Progenitor cell of endocrine pancreas (in vitro differentiated cells): ENCODE results near the gene MGAT1. TPM values are rescaled to one million over a fixed set of nuclear protein-coding genes. Genes with fewer than 3 reads are reported as not detected.

Experiments
- DNase-seq: peaks from one replicate; pipeline ENCODE4 v3.0.0; 2021; ENCODE audit warnings: low spot score; ENCODE audit not compliant: unreplicated experiment
- H3K27ac Mint-ChIP-seq: 2 replicates; pipeline ENCODE4 v1.8.0; 2021; ENCODE audit warnings: mild to moderate bottlenecking, moderate library complexity, mixed read lengths
- H3K27me3 Mint-ChIP-seq: 2 replicates; pipeline ENCODE4 v1.8.0; 2021; ENCODE audit warnings: mixed read lengths
- H3K36me3 Mint-ChIP-seq: 2 replicates; pipeline ENCODE4 v1.8.0; 2022; ENCODE audit warnings: mixed read lengths; ENCODE audit not compliant: insufficient read depth
- H3K4me1 Mint-ChIP-seq: 2 replicates; pipeline ENCODE4 v1.8.0; 2021; ENCODE audit warnings: low read depth, mixed read lengths
- H3K4me3 Mint-ChIP-seq: 2 replicates; pipeline ENCODE4 v1.8.0; 2021; ENCODE audit warnings: low read depth, mild to moderate bottlenecking, moderate library complexity, mixed read lengths
- H3K9me3 Mint-ChIP-seq: 2 replicates; pipeline ENCODE4 v1.8.0; 2021; ENCODE audit warnings: low read depth, mixed read lengths
- CTCF ChIP-seq: fragments of 200-600 bp; sonication (generic); IDR thresholded peaks from one replicate; pipeline ENCODE4 v1.5.0; 2021; ENCODE audit warnings: antibody characterized with exemption, mild to moderate bottlenecking; ENCODE audit not compliant: unreplicated experiment
- total RNA-seq: library from RNA; stranded (reverse); gene quantifications from 2 replicates; pipeline ENCODE4 v1.2.1, GENCODE V29; 2021

The MGAT1 gene
- total RNA-seq, 1 donor from 2014 or later = 66.9 TPM

- no peak for DNase-seq
- Mint-ChIP-seq H3K4me1 (peaks cover 15% of the 10 kb centered on the region), H3K4me3 (no peak overlapping the region)
These were observed 15.8 kb downstream of the MGAT1 start for GRCh38 chr5:180786531-180787398.

DNA sequence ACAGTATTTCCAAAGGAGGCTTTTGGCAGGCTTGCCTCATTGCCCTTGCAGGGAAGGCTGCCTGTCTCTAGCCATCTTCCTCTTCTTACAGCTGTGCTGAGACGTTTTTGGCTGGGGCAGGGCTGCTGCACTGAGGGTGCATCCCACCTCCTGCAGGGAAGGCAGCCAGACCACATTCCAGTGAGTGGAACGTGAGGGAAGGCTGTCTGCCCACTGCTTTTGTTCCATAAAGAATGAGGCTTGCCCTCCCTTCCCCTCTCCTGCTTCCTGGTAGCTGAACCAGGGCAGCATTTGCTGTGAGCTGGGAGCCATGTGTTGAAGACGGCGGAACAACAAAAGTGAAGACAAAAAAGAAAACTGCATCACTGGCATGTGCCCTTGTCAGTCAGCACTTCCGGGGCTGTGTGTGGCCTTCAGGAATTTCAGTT, 16.8 kb downstream of the MGAT1 start:
- H3K9me3 Mint-ChIP-seq = peaks cover 3% of the 10 kb centered on the region
- peaks cover 2% of the 10 kb centered on the region for H3K36me3 Mint-ChIP-seq
- no peak overlapping the region for H3K4me3 Mint-ChIP-seq
- H3K27me3 Mint-ChIP-seq = peaks cover 4% of the 10 kb centered on the region
- H3K27ac Mint-ChIP-seq = peak overlapping the region; percentile 81
- peaks cover 15% of the 10 kb centered on the region for H3K4me1 Mint-ChIP-seq
- no peak for TF ChIP-seq CTCF
- no peak for DNase-seq

More at GRCh38 chr5:180786531-180787398, 15.8 kb downstream of the MGAT1 start:
- Mint-ChIP-seq H3K36me3 (peaks cover 4% of the 10 kb centered on the region), H3K9me3 (peaks cover 3% of the 10 kb centered on the region), H3K27me3 (peaks cover 4% of the 10 kb centered on the region), H3K27ac (peak overlapping the region; percentile 81)
- no peak for TF ChIP-seq CTCF

- H3K4me3 Mint-ChIP-seq = no peak overlapping the region
- peaks cover under 1% of the 10 kb centered on the region for H3K36me3 Mint-ChIP-seq
- TF ChIP-seq CTCF = no peak
- peaks cover 15% of the 10 kb centered on the region for H3K4me1 Mint-ChIP-seq
- peak overlapping the region; percentile 81 for H3K27ac Mint-ChIP-seq
- H3K9me3 Mint-ChIP-seq = peaks cover 3% of the 10 kb centered on the region
- H3K27me3 Mint-ChIP-seq = peaks cover 4% of the 10 kb centered on the region
- no peak for DNase-seq
These were observed 17.4 kb downstream of the MGAT1 start for GRCh38 chr5:180785121-180785781.

GRCh38 chr5:180784497-180785097, 18.0 kb downstream of the MGAT1 start:
- no peak for DNase-seq
- no peak overlapping the region for H3K27ac Mint-ChIP-seq
- H3K9me3 Mint-ChIP-seq = peaks cover 3% of the 10 kb centered on the region
- TF ChIP-seq CTCF = peak; percentile 67
- peaks cover 4% of the 10 kb centered on the region for H3K27me3 Mint-ChIP-seq
- H3K36me3 Mint-ChIP-seq = no peaks in the 10 kb centered on the region
- no peak overlapping the region for H3K4me3 Mint-ChIP-seq
- H3K4me1 Mint-ChIP-seq = peaks cover 15% of the 10 kb centered on the region
